ENCODE results near the gene MC2R. TPM values are rescaled to one million over a fixed set of nuclear protein-coding genes. Genes with fewer than 3 reads are reported as not detected.

Gene MC2R
- total RNA-seq, 2 donors from 2014 or later: not detected

GRCh38 chr18:13932285-13933025 is 17.1 kb upstream of the MC2R start:
- Histone ChIP-seq H3K4me3 (no peak overlapping the region), H3K4me1 (no peaks in the 10 kb centered on the region), H3K9me3 (peaks cover 0 to 23% of the 10 kb centered on the region in 2 donors), H3K36me3 (no peaks in the 10 kb centered on the region), H3K27me3 (no peaks in the 10 kb centered on the region), H3K27ac (no peak overlapping the region)
- no peak for DNase-seq (ENCODE audit: low spot score)
- TF ChIP-seq, protein P1, sequence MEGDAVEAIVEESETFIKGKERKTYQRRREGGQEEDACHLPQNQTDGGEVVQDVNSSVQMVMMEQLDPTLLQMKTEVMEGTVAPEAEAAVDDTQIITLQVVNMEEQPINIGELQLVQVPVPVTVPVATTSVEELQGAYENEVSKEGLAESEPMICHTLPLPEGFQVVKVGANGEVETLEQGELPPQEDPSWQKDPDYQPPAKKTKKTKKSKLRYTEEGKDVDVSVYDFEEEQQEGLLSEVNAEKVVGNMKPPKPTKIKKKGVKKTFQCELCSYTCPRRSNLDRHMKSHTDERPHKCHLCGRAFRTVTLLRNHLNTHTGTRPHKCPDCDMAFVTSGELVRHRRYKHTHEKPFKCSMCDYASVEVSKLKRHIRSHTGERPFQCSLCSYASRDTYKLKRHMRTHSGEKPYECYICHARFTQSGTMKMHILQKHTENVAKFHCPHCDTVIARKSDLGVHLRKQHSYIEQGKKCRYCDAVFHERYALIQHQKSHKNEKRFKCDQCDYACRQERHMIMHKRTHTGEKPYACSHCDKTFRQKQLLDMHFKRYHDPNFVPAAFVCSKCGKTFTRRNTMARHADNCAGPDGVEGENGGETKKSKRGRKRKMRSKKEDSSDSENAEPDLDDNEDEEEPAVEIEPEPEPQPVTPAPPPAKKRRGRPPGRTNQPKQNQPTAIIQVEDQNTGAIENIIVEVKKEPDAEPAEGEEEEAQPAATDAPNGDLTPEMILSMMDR (IDR thresholded peaks at IDR 0.05): no peak

DNA sequence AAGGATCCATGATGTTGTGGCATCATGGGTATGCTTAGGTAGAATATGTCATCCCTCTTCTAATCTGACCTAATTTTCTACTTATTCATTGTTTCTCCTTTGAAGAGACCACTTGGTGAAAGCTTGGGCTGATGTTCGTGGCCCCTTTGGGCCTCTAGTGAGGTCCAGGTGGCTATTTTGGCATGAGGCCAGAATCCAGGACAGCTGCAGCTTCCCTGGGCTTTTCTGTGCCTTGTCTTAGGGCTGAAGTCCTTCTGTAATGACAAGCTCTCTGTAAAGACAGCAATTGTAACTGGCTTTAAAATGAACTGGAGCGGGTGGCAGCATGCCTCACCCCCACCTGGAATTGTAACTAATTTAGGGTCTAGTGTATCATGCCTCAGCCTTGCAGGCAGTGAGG is 15.6 kb upstream of the MC2R start:
- Histone ChIP-seq H3K4me3 (no peak overlapping the region), H3K36me3 (no peaks in the 10 kb centered on the region), H3K27ac (no peak overlapping the region), H3K9me3 (peaks cover 0 to 23% of the 10 kb centered on the region in 2 donors), H3K27me3 (no peaks in the 10 kb centered on the region), H3K4me1 (no peaks in the 10 kb centered on the region)
- TF ChIP-seq, protein P1 (IDR thresholded peaks at IDR 0.05): no peak
- DNase-seq (ENCODE audit: low spot score): no peak

DNA sequence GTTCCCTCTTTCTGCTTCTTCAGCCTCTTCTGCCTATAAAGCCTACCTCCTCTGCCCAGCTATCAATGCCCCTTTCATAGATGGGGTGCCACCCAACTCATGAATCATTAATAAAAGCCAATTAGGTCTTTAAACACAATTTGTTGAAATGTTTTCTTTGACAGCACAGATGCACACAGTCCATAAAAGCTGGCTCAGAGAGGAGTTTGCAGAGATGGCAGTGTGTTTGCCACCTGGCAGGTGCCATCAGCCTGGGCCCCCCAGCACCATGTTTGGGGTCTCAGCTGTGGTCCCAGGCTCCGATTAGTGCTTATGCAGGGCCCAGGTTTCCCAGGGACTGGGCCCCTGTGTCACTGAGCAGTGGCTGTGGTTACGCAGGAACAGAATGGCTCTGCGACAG is 7.9 kb upstream of the MC2R start:
- H3K9me3 ChIP-seq: peaks cover 0 to 2% of the 10 kb centered on the region in 2 donors
- no peak for DNase-seq (ENCODE audit: low spot score)
- no peaks in the 10 kb centered on the region for H3K4me1 ChIP-seq
- no peak overlapping the region for H3K4me3 ChIP-seq
- no peaks in the 10 kb centered on the region for H3K36me3 ChIP-seq
- TF ChIP-seq, protein P1 (IDR thresholded peaks at IDR 0.05): no peak
- H3K27me3 ChIP-seq: no peaks in the 10 kb centered on the region
- no peak overlapping the region for H3K27ac ChIP-seq

GRCh38 chr18:13918898-13919297 is 3.6 kb upstream of the MC2R start:
- H3K9me3 ChIP-seq: no peaks in the 10 kb centered on the region
- no peak overlapping the region for H3K27ac ChIP-seq
- no peaks in the 10 kb centered on the region for H3K4me1 ChIP-seq
- DNase-seq (ENCODE audit: low spot score): no peak
- no peaks in the 10 kb centered on the region for H3K36me3 ChIP-seq
- no peaks in the 10 kb centered on the region for H3K27me3 ChIP-seq
- no peak overlapping the region for H3K4me3 ChIP-seq
- TF ChIP-seq, protein P1 (IDR thresholded peaks at IDR 0.05): no peak

DNA sequence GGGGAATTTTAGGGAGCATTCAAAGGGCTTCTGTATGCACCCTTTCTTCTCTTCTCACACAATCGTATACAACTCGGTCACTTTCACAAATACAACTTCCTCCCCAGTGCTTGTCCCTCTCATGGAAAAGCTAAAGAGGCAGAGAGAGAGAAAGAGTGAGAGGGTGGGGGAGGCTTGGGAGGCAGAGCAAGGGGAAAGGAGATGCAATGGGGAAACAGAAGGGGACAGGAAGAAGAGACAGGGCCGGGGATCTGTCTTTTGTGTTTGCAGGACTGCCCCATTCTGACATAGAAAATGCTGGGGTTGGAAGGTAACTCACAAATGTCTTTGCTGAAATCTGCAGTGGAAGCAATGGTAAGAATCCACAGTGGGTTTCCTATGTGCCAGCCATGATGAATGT is 2.1 kb upstream of the MC2R start:
- no peak for DNase-seq (ENCODE audit: low spot score)
- H3K36me3 ChIP-seq: no peaks in the 10 kb centered on the region
- no peak overlapping the region for H3K27ac ChIP-seq
- H3K4me3 ChIP-seq: no peak overlapping the region
- H3K9me3 ChIP-seq: no peaks in the 10 kb centered on the region
- H3K27me3 ChIP-seq: no peaks in the 10 kb centered on the region
- TF ChIP-seq, protein P1 (IDR thresholded peaks at IDR 0.05): no peak
- no peaks in the 10 kb centered on the region for H3K4me1 ChIP-seq

DNA sequence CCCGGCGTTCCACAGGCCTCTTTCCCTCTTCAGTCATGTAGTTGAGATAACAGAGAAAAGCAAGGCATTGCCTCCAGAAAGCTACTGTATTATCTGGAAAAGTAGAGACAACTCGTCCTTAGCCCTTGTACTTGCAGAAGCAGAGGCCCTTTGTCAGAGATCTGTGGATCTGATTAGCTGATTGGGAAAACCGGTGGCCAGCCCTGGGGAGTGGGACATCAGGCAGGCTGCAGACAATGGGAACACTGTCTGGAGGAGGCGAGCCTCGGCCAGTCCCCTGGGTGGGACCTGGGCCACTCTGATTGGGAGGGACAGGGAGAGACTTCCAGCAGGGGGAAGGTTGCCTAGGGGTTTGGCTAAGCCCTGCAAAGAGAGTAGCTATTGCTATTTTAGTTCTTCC is 1.2 kb upstream of the MC2R start:
- no peak for DNase-seq (ENCODE audit: low spot score)
- Histone ChIP-seq H3K4me1 (no peaks in the 10 kb centered on the region), H3K27ac (no peak overlapping the region), H3K9me3 (no peaks in the 10 kb centered on the region), H3K27me3 (no peaks in the 10 kb centered on the region), H3K36me3 (no peaks in the 10 kb centered on the region), H3K4me3 (no peak overlapping the region)
- TF ChIP-seq, protein P1 (IDR thresholded peaks at IDR 0.05): no peak
